Heart left ventricle (tissue), 13 donors: ENCODE results near the gene FAM193B.

ENCODE experiments used
- POLR2A ChIP-seq, 2 donors: fragments of 450-650 bp; IDR thresholded peaks; one replicate each; pipeline ENCODE4 v1.6.1; 2017; ENCODE audit warnings: antibody characterized with exemption in 2 of 2, mild to moderate bottlenecking in 2 of 2, moderate library complexity in 2 of 2
- TF ChIP-seq, protein P1 (sequence below), 12 donors: fragments of 200-600 bp; sonication (generic) in 4 of 12; IDR thresholded peaks; one replicate each; pipeline versions ENCODE4 v1.5.0 to v1.8.0; 2018 to 2022; ENCODE audit warnings: antibody characterized with exemption in 12 of 12, mild to moderate bottlenecking in 5 of 12
- donor health status: ischemic (EF 13 %, LVEDD 7.1; RV severe dilation, severe dysfunction).
- donor health status: DM: no; HTN: yes; CAD: no.
- donor health status: DM: no; HTN: no; CAD: no.
- donor health status: ischemic (EF 25% LVEDD 6.9; RV normal size, moderate dysfunction).
- donor health status: ischemic (EF 25% LVEDD 5.7; RV mildly dilated, moderate dysfunction).
- donor health status: ischemic (EF 35%, LVEDD 5.7; RV mildly dilated, moderate dysfunction).
- donor health status: nonischemic (EF 11% LVEDD 7.7; RV severe dilation, severe dysfunction).
- donor health status: DM: yes; HTN: yes; CAD: no.
- donor health status: PGD.
- donor health status: ischemic (EF 29% LVEDD 5.4; RV normal size, mild dysfunction).
- donor health status: nonischemic (EF 23%, LVEDD 6.1; RV moderate dilation, normal function).

DNA sequence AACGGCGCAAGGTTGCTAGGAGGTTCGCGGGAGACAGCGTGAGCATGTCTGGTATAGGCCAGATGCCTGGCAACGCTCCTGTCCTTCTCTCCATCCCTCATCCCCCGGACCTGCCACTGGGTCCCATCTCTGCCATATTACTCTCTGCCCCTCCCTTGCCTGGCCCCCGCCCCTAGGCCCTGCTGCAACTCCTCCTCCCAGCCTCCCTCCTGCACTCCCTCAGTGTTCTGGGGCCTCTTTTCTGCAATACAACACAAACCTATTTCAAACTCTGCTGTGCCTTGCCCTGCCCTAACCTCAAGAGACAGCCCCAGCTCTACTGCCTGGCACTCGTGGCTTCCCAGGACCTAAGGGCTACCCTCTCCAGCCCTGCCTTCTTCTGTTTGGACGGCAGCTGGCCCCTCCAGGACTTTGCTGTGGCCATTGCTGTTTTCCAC lies 72.0 kb downstream of the FAM193B start:
- TF ChIP-seq, protein P1, sequence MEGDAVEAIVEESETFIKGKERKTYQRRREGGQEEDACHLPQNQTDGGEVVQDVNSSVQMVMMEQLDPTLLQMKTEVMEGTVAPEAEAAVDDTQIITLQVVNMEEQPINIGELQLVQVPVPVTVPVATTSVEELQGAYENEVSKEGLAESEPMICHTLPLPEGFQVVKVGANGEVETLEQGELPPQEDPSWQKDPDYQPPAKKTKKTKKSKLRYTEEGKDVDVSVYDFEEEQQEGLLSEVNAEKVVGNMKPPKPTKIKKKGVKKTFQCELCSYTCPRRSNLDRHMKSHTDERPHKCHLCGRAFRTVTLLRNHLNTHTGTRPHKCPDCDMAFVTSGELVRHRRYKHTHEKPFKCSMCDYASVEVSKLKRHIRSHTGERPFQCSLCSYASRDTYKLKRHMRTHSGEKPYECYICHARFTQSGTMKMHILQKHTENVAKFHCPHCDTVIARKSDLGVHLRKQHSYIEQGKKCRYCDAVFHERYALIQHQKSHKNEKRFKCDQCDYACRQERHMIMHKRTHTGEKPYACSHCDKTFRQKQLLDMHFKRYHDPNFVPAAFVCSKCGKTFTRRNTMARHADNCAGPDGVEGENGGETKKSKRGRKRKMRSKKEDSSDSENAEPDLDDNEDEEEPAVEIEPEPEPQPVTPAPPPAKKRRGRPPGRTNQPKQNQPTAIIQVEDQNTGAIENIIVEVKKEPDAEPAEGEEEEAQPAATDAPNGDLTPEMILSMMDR (IDR thresholded peaks at IDR 0.05), result no peak
- TF ChIP-seq POLR2A (IDR thresholded peaks at IDR 0.05), result no peak
